Tibial artery (tissue), 4 donors: ENCODE measurements around the gene FDCSP.

Source experiments
- DNase-seq, 2 donors: peaks; one replicate each; pipeline ENCODE4 v3.0.0-alpha.2; 2019
- H3K27ac ChIP-seq, 2 donors: fragments of 200-600 bp; sonication (generic) in 1 of 2; 1 replicate in 1 of 2; 2 replicates in 1 of 2; pipeline ENCODE4 v1.5.1; 2018 to 2019; ENCODE audit warnings: mild to moderate bottlenecking in 1 of 2
- H3K27me3 ChIP-seq, 2 donors: fragments of 200-600 bp; sonication (generic) in 1 of 2; one replicate each; pipeline versions ENCODE4 v1.5.1 to v1.6.0; 2016 to 2019
- H3K36me3 ChIP-seq, 3 donors: fragments of 200-600 bp; sonication (generic) in 2 of 3; one replicate each; pipeline ENCODE4 v1.5.1; 2016 to 2019; ENCODE audit warnings: mild to moderate bottlenecking in 2 of 3
- H3K4me1 ChIP-seq, 4 donors: fragments of 200-600 bp; sonication (generic) in 2 of 4; 1 replicate in 3 of 4; 2 replicates in 1 of 4; pipeline ENCODE4 v1.5.1; 2016 to 2019
- H3K4me3 ChIP-seq, 2 donors: fragments of 200-600 bp; sonication (generic) in 1 of 2; 1 replicate in 1 of 2; 2 replicates in 1 of 2; pipeline ENCODE4 v1.5.1; 2018 to 2019; ENCODE audit warnings: mild to moderate bottlenecking in 2 of 2
- H3K9me3 ChIP-seq, 3 donors: fragments of 200-600 bp; sonication (generic) in 1 of 3; one replicate each; pipeline ENCODE4 v1.5.1; 2016 to 2019
- intact Hi-C: fragments of 100-400 bp; cut with DNase I; formaldehyde crosslinking; loops from one replicate; pipeline ENCODE4 v1.15.0; 2023; ENCODE audit warnings: low total_unique reads
- TF ChIP-seq, protein P1 (sequence below), 2 experiments: fragments of 200-600 bp in 1 of 2; fragments of 450-650 bp in 1 of 2; IDR thresholded peaks; one replicate each; pipeline ENCODE4 v1.5.1; 2017 to 2019; ENCODE audit warnings: antibody characterized with exemption in 2 of 2, mild to moderate bottlenecking in 1 of 2, moderate library complexity in 1 of 2

FDCSP gene

DNA sequence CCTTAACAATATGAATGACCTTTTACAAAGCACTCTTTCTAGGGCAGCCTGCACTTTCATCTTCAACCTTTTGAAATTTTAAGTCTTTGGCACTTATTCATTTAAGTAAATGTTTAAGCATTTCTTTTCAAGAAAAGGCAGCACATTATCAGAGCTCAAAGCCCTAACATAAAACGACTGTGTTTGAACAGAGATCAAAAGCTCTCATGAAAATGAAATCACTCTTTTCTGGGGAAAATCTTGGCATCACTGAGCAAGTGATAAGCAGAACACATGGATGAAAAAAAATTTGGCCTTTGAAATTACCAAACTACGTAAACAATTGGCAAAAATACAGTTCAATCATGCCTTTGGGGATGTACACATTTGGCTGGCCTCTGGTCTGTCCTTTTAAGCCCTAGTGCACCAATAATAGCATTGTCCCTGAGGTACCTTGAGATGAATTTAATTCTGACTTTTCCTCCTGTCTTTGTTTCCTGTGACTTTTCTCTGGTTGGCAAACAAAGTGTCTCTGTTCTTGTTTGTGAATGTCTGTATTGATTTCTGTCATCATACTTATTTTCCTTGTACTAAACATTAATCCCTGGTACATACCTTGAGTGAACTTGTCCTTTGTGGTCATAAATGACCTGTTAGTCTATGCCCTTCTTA is 43.3 kb upstream of the FDCSP start:
- no peak for DNase-seq
- H3K9me3 ChIP-seq: no peaks in the 10 kb centered on the region
- TF ChIP-seq, protein P1, sequence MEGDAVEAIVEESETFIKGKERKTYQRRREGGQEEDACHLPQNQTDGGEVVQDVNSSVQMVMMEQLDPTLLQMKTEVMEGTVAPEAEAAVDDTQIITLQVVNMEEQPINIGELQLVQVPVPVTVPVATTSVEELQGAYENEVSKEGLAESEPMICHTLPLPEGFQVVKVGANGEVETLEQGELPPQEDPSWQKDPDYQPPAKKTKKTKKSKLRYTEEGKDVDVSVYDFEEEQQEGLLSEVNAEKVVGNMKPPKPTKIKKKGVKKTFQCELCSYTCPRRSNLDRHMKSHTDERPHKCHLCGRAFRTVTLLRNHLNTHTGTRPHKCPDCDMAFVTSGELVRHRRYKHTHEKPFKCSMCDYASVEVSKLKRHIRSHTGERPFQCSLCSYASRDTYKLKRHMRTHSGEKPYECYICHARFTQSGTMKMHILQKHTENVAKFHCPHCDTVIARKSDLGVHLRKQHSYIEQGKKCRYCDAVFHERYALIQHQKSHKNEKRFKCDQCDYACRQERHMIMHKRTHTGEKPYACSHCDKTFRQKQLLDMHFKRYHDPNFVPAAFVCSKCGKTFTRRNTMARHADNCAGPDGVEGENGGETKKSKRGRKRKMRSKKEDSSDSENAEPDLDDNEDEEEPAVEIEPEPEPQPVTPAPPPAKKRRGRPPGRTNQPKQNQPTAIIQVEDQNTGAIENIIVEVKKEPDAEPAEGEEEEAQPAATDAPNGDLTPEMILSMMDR (IDR thresholded peaks at IDR 0.05): no peak
- no peaks in the 10 kb centered on the region for H3K36me3 ChIP-seq
- H3K4me1 ChIP-seq: no peaks in the 10 kb centered on the region
- H3K4me3 ChIP-seq: no peak overlapping the region
- intact Hi-C loops: no loop called here
- H3K27me3 ChIP-seq: no peaks in the 10 kb centered on the region
- H3K27ac ChIP-seq: no peak overlapping the region

DNA sequence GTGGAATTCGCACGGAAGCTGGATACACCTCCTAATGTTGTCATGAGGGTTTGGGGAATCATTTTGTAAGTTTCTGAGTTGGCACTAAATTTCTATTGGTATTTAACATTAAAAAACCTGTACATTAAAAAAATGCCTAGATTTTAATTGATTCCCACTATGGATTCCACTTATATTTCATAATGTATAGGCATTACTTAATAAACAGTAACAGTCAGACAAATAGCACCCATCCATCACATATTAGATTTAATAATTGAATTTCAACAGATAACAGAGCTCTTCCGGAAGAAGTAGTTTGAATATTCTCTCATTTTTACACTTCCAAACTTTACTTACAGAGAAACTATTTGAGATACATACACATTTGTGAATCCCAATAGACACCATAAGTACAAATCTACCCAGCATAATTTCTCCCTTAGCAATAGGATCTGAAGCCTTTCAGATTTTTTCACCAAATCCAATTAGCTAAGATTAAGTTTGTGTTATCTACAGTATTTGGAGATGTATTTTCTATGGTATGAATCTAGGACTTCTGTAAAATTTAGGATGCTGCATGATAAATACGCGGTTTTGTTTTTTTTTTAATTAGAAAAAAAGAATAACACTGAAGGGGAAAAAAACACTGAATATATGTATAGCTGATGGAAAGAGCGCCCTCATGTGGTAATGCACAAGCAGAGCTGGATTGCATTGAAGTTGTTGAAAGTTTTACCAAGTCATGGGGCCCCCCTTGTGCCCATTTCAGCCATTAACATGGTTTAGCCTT is 42.6 kb upstream of the FDCSP start:
- TF ChIP-seq, protein P1 (IDR thresholded peaks at IDR 0.05): no peak
- no peak overlapping the region for H3K4me3 ChIP-seq
- no peaks in the 10 kb centered on the region for H3K9me3 ChIP-seq
- intact Hi-C loops: no loop called here
- H3K36me3 ChIP-seq: no peaks in the 10 kb centered on the region
- no peaks in the 10 kb centered on the region for H3K27me3 ChIP-seq
- DNase-seq: no peak
- no peaks in the 10 kb centered on the region for H3K4me1 ChIP-seq
- H3K27ac ChIP-seq: no peak overlapping the region

DNA sequence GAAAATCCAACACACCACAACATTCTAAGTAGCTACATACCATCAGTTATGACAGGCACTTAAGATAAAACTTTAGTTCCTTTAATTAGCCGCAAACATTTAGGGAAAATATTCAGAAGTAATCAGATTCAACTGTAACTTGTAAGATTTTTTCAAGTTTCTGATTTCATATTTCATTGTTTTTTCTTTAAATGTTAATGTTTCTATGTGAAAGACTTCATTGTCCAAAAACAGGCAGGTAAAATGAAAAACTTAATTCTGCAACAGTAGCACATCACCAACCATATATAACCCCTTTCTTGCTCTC is 42.0 kb upstream of the FDCSP start:
- Histone ChIP-seq H3K9me3 (no peaks in the 10 kb centered on the region), H3K4me1 (no peaks in the 10 kb centered on the region), H3K36me3 (no peaks in the 10 kb centered on the region), H3K4me3 (no peak overlapping the region), H3K27ac (no peak overlapping the region), H3K27me3 (no peaks in the 10 kb centered on the region)
- intact Hi-C loops: no loop called here
- TF ChIP-seq, protein P1 (IDR thresholded peaks at IDR 0.05): no peak
- no peak for DNase-seq

DNA sequence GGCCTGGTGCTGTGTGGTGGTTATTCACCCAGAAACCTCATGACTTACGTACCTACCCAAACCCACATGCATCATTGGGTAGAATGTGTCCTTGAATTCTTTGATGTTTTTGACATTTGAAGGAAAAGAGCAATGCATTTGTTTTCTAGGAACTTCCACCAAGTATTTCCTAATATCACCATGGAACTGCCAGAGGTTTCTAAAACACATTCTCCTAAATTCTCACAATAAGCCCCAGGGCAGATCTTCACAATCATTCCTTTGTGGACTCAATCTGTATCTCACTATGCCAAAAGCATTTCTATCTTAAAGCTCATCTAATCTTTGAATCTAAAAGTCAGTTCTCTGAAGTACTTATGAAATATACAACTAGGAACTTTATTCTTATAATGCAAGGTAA is 38.7 kb upstream of the FDCSP start:
- no peak overlapping the region for H3K4me3 ChIP-seq
- TF ChIP-seq, protein P1 (IDR thresholded peaks at IDR 0.05): no peak
- intact Hi-C loops: no loop called here

DNA sequence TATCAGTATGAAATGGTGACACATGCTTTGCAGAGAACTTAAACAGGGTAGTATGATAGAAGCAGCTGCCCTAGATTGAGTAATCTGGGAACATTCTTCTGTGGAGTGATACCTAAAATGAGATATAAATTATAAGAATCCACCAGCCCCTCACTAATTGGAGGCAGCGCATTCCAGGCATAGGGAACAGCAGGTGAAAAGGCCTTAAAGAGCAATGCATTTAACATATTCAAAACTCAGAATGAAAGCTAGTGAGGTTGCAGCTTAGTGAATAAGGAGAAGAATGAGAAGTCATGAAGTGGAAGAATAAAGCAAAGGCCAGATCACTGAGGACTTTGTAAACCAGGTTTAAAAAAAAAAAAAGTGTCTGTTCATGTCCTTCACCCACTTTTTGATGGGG is 35.3 kb upstream of the FDCSP start:
- intact Hi-C loops: no loop called here
- no peaks in the 10 kb centered on the region for H3K9me3 ChIP-seq

More for the DNA sequence above, 38.7 kb upstream of the FDCSP start:
- Histone ChIP-seq H3K27ac (no peak overlapping the region), H3K4me1 (no peaks in the 10 kb centered on the region), H3K36me3 (no peaks in the 10 kb centered on the region), H3K9me3 (no peaks in the 10 kb centered on the region), H3K27me3 (no peaks in the 10 kb centered on the region)
- no peak for DNase-seq

More for the DNA sequence above, 35.3 kb upstream of the FDCSP start:
- H3K4me3 ChIP-seq: no peak overlapping the region
- H3K4me1 ChIP-seq: no peaks in the 10 kb centered on the region
- TF ChIP-seq, protein P1 (IDR thresholded peaks at IDR 0.05): no peak
- H3K27ac ChIP-seq: no peak overlapping the region
- no peaks in the 10 kb centered on the region for H3K36me3 ChIP-seq
- no peaks in the 10 kb centered on the region for H3K27me3 ChIP-seq
- DNase-seq: no peak
